GM12872 (cell line): ENCODE results near the gene GDE1.

ENCODE experiments used
- TF ChIP-seq, protein P1 (sequence below): IDR thresholded peaks from 3 replicates; pipeline ENCODE4 v1.5.1; 2011; ENCODE audit warnings: low read depth, mild to moderate bottlenecking, low read length, moderate library complexity; ENCODE audit not compliant: insufficient read depth

Gene GDE1, protein sequence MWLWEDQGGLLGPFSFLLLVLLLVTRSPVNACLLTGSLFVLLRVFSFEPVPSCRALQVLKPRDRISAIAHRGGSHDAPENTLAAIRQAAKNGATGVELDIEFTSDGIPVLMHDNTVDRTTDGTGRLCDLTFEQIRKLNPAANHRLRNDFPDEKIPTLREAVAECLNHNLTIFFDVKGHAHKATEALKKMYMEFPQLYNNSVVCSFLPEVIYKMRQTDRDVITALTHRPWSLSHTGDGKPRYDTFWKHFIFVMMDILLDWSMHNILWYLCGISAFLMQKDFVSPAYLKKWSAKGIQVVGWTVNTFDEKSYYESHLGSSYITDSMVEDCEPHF

GRCh38 chr16:19521471-19522396 lies at the start of gene GDE1:
Gene GDE1 (minus strand): TSS chr16:19522098. CDS start chr16:19521964, 134 bp downstream.
- TF ChIP-seq, protein P1, sequence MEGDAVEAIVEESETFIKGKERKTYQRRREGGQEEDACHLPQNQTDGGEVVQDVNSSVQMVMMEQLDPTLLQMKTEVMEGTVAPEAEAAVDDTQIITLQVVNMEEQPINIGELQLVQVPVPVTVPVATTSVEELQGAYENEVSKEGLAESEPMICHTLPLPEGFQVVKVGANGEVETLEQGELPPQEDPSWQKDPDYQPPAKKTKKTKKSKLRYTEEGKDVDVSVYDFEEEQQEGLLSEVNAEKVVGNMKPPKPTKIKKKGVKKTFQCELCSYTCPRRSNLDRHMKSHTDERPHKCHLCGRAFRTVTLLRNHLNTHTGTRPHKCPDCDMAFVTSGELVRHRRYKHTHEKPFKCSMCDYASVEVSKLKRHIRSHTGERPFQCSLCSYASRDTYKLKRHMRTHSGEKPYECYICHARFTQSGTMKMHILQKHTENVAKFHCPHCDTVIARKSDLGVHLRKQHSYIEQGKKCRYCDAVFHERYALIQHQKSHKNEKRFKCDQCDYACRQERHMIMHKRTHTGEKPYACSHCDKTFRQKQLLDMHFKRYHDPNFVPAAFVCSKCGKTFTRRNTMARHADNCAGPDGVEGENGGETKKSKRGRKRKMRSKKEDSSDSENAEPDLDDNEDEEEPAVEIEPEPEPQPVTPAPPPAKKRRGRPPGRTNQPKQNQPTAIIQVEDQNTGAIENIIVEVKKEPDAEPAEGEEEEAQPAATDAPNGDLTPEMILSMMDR = peak; percentile 50

- TF ChIP-seq, protein P1 = no peak
These were observed 45.7 kb upstream of the GDE1 start for GRCh38 chr16:19567560-19567959.

DNA sequence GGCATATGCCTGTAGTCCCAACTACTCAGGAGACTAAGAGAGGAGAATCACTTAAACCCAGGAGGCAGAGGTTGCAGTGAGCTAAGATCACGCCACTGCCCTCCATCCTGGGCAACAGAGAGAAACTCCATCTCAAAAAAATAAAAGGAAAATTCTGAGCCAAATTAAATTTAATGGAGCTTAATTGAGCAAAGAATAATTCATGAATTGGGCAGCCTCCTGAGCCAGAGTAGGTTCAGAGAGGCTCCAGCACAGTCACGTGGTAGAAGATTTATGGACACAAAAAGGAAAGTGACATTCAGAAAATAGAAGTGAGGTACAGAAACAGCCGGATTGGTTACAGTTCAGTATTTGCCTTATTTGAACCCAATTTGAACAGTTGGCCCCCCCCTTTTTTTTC lies 44.5 kb upstream of the GDE1 start:
- TF ChIP-seq, protein P1 = no peak

GRCh38 chr16:19563377-19563776 lies 41.5 kb upstream of the GDE1 start:
- TF ChIP-seq, protein P1 = no peak

- TF ChIP-seq, protein P1 = no peak
These were observed 38.2 kb upstream of the GDE1 start for GRCh38 chr16:19560078-19560477.

- TF ChIP-seq, protein P1 = peak; percentile 53
These were observed 37.5 kb upstream of the GDE1 start for GRCh38 chr16:19559242-19559910.
